ES-I3 (cell line): ENCODE measurements around the gene LIN37.

Experiments
- H3K36me3 ChIP-seq: 2 replicates; pipeline ENCODE4 v1.6.1; 2013; ENCODE audit warnings: mild to moderate bottlenecking, low read length, control low read depth, moderate library complexity; ENCODE audit not compliant: insufficient read depth
- H3K4me1 ChIP-seq: 2 replicates; pipeline ENCODE4 v1.6.1; 2013; ENCODE audit warnings: mild to moderate bottlenecking, control low read depth, low read length; ENCODE audit not compliant: insufficient read depth
- H3K9ac ChIP-seq: 2 replicates; pipeline ENCODE4 v1.6.1; 2013; ENCODE audit warnings: low read depth, mild to moderate bottlenecking, low read length, moderate library complexity
- H3K9me3 ChIP-seq: 2 replicates; pipeline ENCODE4 v1.6.1; 2013; ENCODE audit warnings: mild to moderate bottlenecking, low read length, moderate library complexity; ENCODE audit not compliant: control insufficient read depth, insufficient read depth

Gene LIN37

GRCh38 chr19:35776102-35776788 is 27.9 kb downstream of the LIN37 start:
- H3K4me1 ChIP-seq, result peaks cover 14% of the 10 kb centered on the region
- no peaks in the 10 kb centered on the region for H3K9me3 ChIP-seq
- H3K36me3 ChIP-seq, result no peaks in the 10 kb centered on the region
- no peak overlapping the region for H3K9ac ChIP-seq

- peaks cover 21% of the 10 kb centered on the region for H3K4me1 ChIP-seq
- no peak overlapping the region for H3K9ac ChIP-seq
- H3K9me3 ChIP-seq, result no peaks in the 10 kb centered on the region
- H3K36me3 ChIP-seq, result no peaks in the 10 kb centered on the region
These were observed 28.9 kb downstream of the LIN37 start for GRCh38 chr19:35777086-35777841.

- Histone ChIP-seq H3K9ac (no peak overlapping the region), H3K36me3 (no peaks in the 10 kb centered on the region), H3K9me3 (no peaks in the 10 kb centered on the region), H3K4me1 (peaks cover 21% of the 10 kb centered on the region)
These were observed 29.6 kb downstream of the LIN37 start for GRCh38 chr19:35777961-35778360.

GRCh38 chr19:35779033-35779432 is 30.7 kb downstream of the LIN37 start:
- no peaks in the 10 kb centered on the region for H3K36me3 ChIP-seq
- no peaks in the 10 kb centered on the region for H3K9me3 ChIP-seq
- peaks cover 26% of the 10 kb centered on the region for H3K4me1 ChIP-seq
- no peak overlapping the region for H3K9ac ChIP-seq

GRCh38 chr19:35780058-35780457 is 31.7 kb downstream of the LIN37 start:
- Histone ChIP-seq H3K36me3 (no peaks in the 10 kb centered on the region), H3K9me3 (no peaks in the 10 kb centered on the region), H3K4me1 (peaks cover 26% of the 10 kb centered on the region), H3K9ac (no peak overlapping the region)

- Histone ChIP-seq H3K4me1 (peaks cover 26% of the 10 kb centered on the region), H3K36me3 (no peaks in the 10 kb centered on the region), H3K9me3 (no peaks in the 10 kb centered on the region), H3K9ac (no peak overlapping the region)
These were observed 32.3 kb downstream of the LIN37 start for GRCh38 chr19:35780717-35781116.

GRCh38 chr19:35781650-35782049 is 33.3 kb downstream of the LIN37 start:
- Histone ChIP-seq H3K9ac (no peak overlapping the region), H3K4me1 (peaks cover 21% of the 10 kb centered on the region), H3K36me3 (no peaks in the 10 kb centered on the region), H3K9me3 (no peaks in the 10 kb centered on the region)

- Histone ChIP-seq H3K4me1 (peaks cover 14% of the 10 kb centered on the region; the same call in 1 of the 2 replicates), H3K36me3 (no peaks in the 10 kb centered on the region), H3K9ac (no peak overlapping the region), H3K9me3 (no peaks in the 10 kb centered on the region)
These were observed 34.2 kb downstream of the LIN37 start for GRCh38 chr19:35782589-35782988.

- H3K9me3 ChIP-seq, result no peaks in the 10 kb centered on the region
- H3K36me3 ChIP-seq, result no peaks in the 10 kb centered on the region
- 0 out of 2 replicates have a peak, but pooled peaks cover 12% of the 10 kb centered on the region for H3K4me1 ChIP-seq
- peak overlapping the region; percentile 66; the same call in 1 of the 2 replicates for H3K9ac ChIP-seq
These were observed 35.4 kb downstream of the LIN37 start for GRCh38 chr19:35783469-35784434.

GRCh38 chr19:35784503-35785338 is 36.3 kb downstream of the LIN37 start:
- Histone ChIP-seq H3K4me1 (0 out of 2 replicates have a peak, but pooled peaks cover 12% of the 10 kb centered on the region), H3K9me3 (no peaks in the 10 kb centered on the region), H3K9ac (peak overlapping the region; percentile 66), H3K36me3 (no peaks in the 10 kb centered on the region)

- no peaks in the 10 kb centered on the region for H3K9me3 ChIP-seq
- H3K36me3 ChIP-seq, result no peaks in the 10 kb centered on the region
- peak overlapping the region; percentile 66 for H3K9ac ChIP-seq
- 0 out of 2 replicates have a peak, but pooled peaks cover 12% of the 10 kb centered on the region for H3K4me1 ChIP-seq
These were observed 36.9 kb downstream of the LIN37 start for GRCh38 chr19:35785339-35785627.

GRCh38 chr19:35786299-35787160 is 38.2 kb downstream of the LIN37 start:
- H3K36me3 ChIP-seq, result no peaks in the 10 kb centered on the region
- H3K9ac ChIP-seq, result no peak overlapping the region
- 0 out of 2 replicates have a peak, but pooled peaks cover 9% of the 10 kb centered on the region for H3K4me1 ChIP-seq
- no peaks in the 10 kb centered on the region for H3K9me3 ChIP-seq

- Histone ChIP-seq H3K9me3 (no peaks in the 10 kb centered on the region), H3K9ac (no peak overlapping the region), H3K4me1 (0 out of 2 replicates have a peak, but pooled peaks cover 5% of the 10 kb centered on the region), H3K36me3 (no peaks in the 10 kb centered on the region)
These were observed 38.9 kb downstream of the LIN37 start for GRCh38 chr19:35787227-35787799.
